Medulla oblongata (tissue), 1 donor: ENCODE results near the gene C6orf141.

Experiments used
- DNase-seq: peaks from one replicate; pipeline ENCODE4 v3.0.0-alpha.2; 2015; ENCODE audit errors: extremely low spot score

The C6orf141 gene

GRCh38 chr6:49539102-49539501 lies 11.4 kb upstream of the C6orf141 start:
- no peak for DNase-seq

GRCh38 chr6:49540614-49541013 lies 9.9 kb upstream of the C6orf141 start:
- no peak for DNase-seq

GRCh38 chr6:49541210-49541724 lies 9.2 kb upstream of the C6orf141 start:
- DNase-seq: no peak

GRCh38 chr6:49541936-49542335 lies 8.5 kb upstream of the C6orf141 start:
- no peak for DNase-seq

GRCh38 chr6:49543087-49543858 lies 7.2 kb upstream of the C6orf141 start:
- no peak for DNase-seq

- DNase-seq: no peak
Measured at GRCh38 chr6:49546331-49546730, 4.1 kb upstream of the C6orf141 start.

- DNase-seq: no peak
Measured at GRCh38 chr6:49548613-49549304, 1.7 kb upstream of the C6orf141 start.

GRCh38 chr6:49549691-49550491 lies 577 bp upstream of the C6orf141 start:
- no peak for DNase-seq

- DNase-seq: peak; percentile 18
Measured at GRCh38 chr6:49551078-49551865, 804 bp downstream of the C6orf141 start.

- no peak for DNase-seq
Measured at GRCh38 chr6:49551866-49552129, 1.3 kb downstream of the C6orf141 start.

- DNase-seq: no peak
Measured at GRCh38 chr6:49552596-49552995, 2.1 kb downstream of the C6orf141 start.

GRCh38 chr6:49553384-49553783 lies 2.9 kb downstream of the C6orf141 start:
- no peak for DNase-seq

GRCh38 chr6:49555951-49556350 lies 5.5 kb downstream of the C6orf141 start:
- DNase-seq: no peak

GRCh38 chr6:49556429-49556837 lies 6.0 kb downstream of the C6orf141 start:
- no peak for DNase-seq

GRCh38 chr6:49557177-49557576 lies 6.7 kb downstream of the C6orf141 start:
- DNase-seq: no peak

- no peak for DNase-seq
Measured at GRCh38 chr6:49558238-49558637, 7.8 kb downstream of the C6orf141 start.

GRCh38 chr6:49563006-49563886 lies 12.8 kb downstream of the C6orf141 start:
- DNase-seq: no peak

GRCh38 chr6:49564552-49564951 lies 14.1 kb downstream of the C6orf141 start:
- DNase-seq: no peak

GRCh38 chr6:49565261-49565660 lies 14.8 kb downstream of the C6orf141 start:
- DNase-seq: no peak

GRCh38 chr6:49565855-49566254 lies 15.4 kb downstream of the C6orf141 start:
- DNase-seq: no peak
